OCI-LY3 (cell line): ENCODE measurements around the gene WAC.

Experiments used
- H2AFZ ChIP-seq: fragments of 200-600, 300-600 bp; shearing (Covaris generic); 2 replicates; pipeline ENCODE4 v1.6.0; 2014; ENCODE audit warnings: antibody characterized with exemption, low read depth, low read length
- H3K27ac ChIP-seq: fragments of 200-600, 300-600 bp; sonication (generic); 2 replicates; pipeline ENCODE4 v1.5.1; 2014; ENCODE audit warnings: mild to moderate bottlenecking, low read length, moderate library complexity, mixed read lengths
- H3K27me3 ChIP-seq: fragments of 200-600, 300-600 bp; sonication (generic); 2 replicates; pipeline ENCODE4 v1.6.1; 2014; ENCODE audit warnings: low read depth, low read length, mixed read lengths
- H3K36me3 ChIP-seq: fragments of 200-600, 300-600 bp; sonication (generic); replicated peaks from 2 replicates; pipeline ENCODE3; 2014; ENCODE audit warnings: low read depth, low read length, mixed read lengths
- H3K4me1 ChIP-seq: fragments of 300-600, 200-600 bp; sonication (generic); 2 replicates; pipeline ENCODE4 v1.6.1; 2014; ENCODE audit warnings: low read length, mixed read lengths
- H3K4me2 ChIP-seq: fragments of 200-600, 300-600 bp; sonication (generic); 2 replicates; pipeline ENCODE4 v1.6.1; 2014; ENCODE audit warnings: low read length, mixed read lengths
- H3K4me3 ChIP-seq: fragments of 300-600, 200-600 bp; sonication (generic); 2 replicates; pipeline ENCODE4 v1.5.1; 2014; ENCODE audit warnings: antibody characterized with exemption, mild to moderate bottlenecking, low read length, moderate library complexity
- H3K79me2 ChIP-seq: fragments of 300-600, 200-600 bp; shearing (Covaris generic); 2 replicates; pipeline ENCODE4 v1.6.1; 2014; ENCODE audit warnings: mild to moderate bottlenecking, low read length, mixed read lengths
- H3K9ac ChIP-seq: fragments of 300-600, 200-600 bp; shearing (Covaris generic); 2 replicates; pipeline ENCODE4 v1.6.0; 2014; ENCODE audit warnings: mild to moderate bottlenecking, low read length, moderate library complexity
- H3K9me3 ChIP-seq: fragments of 200-600, 300-600 bp; shearing (Covaris generic); 2 replicates; pipeline ENCODE4 v1.6.1; 2014; ENCODE audit warnings: low read length, mixed read lengths; ENCODE audit not compliant: insufficient read depth
- H4K20me1 ChIP-seq: fragments of 200-600, 300-600 bp; sonication (generic); 2 replicates; pipeline ENCODE4 v1.6.1; 2016; ENCODE audit warnings: low read length, mixed read lengths; ENCODE audit not compliant: insufficient read depth
- EZH2phosphoT487 ChIP-seq: fragments of 200-600 bp; shearing (Covaris generic); IDR thresholded peaks from 2 replicates; pipeline ENCODE4 v1.6.1; 2018; ENCODE audit warnings: antibody characterized with exemption, mixed run types, low read depth
- TF ChIP-seq, protein P1 (sequence below): fragments of 200-600, 300-600 bp; sonication (generic); IDR thresholded peaks from 2 replicates; pipeline ENCODE4 v1.5.1; 2014; ENCODE audit warnings: antibody characterized with exemption, low read length, low read depth

Gene WAC

GRCh38 chr10:28637346-28637745, 104.4 kb downstream of the WAC start:
- H3K9ac ChIP-seq, result no peak overlapping the region
- H2AFZ ChIP-seq, result no peak overlapping the region
- TF ChIP-seq EZH2phosphoT487, result no peak
- TF ChIP-seq, protein P1, sequence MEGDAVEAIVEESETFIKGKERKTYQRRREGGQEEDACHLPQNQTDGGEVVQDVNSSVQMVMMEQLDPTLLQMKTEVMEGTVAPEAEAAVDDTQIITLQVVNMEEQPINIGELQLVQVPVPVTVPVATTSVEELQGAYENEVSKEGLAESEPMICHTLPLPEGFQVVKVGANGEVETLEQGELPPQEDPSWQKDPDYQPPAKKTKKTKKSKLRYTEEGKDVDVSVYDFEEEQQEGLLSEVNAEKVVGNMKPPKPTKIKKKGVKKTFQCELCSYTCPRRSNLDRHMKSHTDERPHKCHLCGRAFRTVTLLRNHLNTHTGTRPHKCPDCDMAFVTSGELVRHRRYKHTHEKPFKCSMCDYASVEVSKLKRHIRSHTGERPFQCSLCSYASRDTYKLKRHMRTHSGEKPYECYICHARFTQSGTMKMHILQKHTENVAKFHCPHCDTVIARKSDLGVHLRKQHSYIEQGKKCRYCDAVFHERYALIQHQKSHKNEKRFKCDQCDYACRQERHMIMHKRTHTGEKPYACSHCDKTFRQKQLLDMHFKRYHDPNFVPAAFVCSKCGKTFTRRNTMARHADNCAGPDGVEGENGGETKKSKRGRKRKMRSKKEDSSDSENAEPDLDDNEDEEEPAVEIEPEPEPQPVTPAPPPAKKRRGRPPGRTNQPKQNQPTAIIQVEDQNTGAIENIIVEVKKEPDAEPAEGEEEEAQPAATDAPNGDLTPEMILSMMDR, result no peak
- H3K27me3 ChIP-seq, result no peaks in the 10 kb centered on the region
- no peaks in the 10 kb centered on the region for H3K4me1 ChIP-seq
- no peak overlapping the region for H3K4me3 ChIP-seq
- no peaks in the 10 kb centered on the region for H3K36me3 ChIP-seq
- H4K20me1 ChIP-seq, result no peaks in the 10 kb centered on the region
- no peak overlapping the region for H3K27ac ChIP-seq
- H3K9me3 ChIP-seq, result no peaks in the 10 kb centered on the region
- no peaks in the 10 kb centered on the region for H3K79me2 ChIP-seq
- H3K4me2 ChIP-seq, result no peak overlapping the region

- H3K4me3 ChIP-seq, result no peak overlapping the region
- H2AFZ ChIP-seq, result no peak overlapping the region
- TF ChIP-seq, protein P1, result no peak
- TF ChIP-seq EZH2phosphoT487, result no peak
- H4K20me1 ChIP-seq, result no peaks in the 10 kb centered on the region
- H3K9me3 ChIP-seq, result no peaks in the 10 kb centered on the region
- no peak overlapping the region for H3K27ac ChIP-seq
- no peaks in the 10 kb centered on the region for H3K79me2 ChIP-seq
- H3K9ac ChIP-seq, result no peak overlapping the region
- no peak overlapping the region for H3K4me2 ChIP-seq
- no peaks in the 10 kb centered on the region for H3K36me3 ChIP-seq
- no peaks in the 10 kb centered on the region for H3K4me1 ChIP-seq
- no peaks in the 10 kb centered on the region for H3K27me3 ChIP-seq
Measured at GRCh38 chr10:28638392-28638791, 105.5 kb downstream of the WAC start.

DNA sequence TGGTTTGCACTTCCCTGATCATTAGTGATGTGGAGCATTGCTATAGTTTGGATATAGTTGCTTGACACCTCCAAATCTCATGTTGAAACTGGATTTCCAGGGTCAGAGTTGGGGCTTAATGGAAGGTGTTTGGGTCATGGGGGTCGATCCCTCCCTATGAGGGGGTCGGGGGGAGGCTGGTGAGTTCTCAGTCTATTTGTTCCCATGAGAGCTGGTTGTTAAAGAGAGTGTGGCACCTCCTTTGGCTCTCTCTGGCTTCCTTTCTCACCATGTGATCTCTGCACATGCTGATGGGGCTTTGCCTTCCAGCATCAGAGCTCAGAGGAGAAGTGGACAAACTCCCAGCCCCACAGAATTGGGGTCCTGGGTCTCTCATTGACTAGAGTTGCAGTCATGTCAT, 107.6 kb downstream of the WAC start:
- Histone ChIP-seq H3K4me3 (no peak overlapping the region), H3K36me3 (no peaks in the 10 kb centered on the region), H3K4me2 (no peak overlapping the region), H3K4me1 (no peaks in the 10 kb centered on the region), H3K9ac (no peak overlapping the region), H3K27ac (no peak overlapping the region), H3K9me3 (no peaks in the 10 kb centered on the region), H3K79me2 (no peaks in the 10 kb centered on the region), H2AFZ (no peak overlapping the region), H3K27me3 (no peaks in the 10 kb centered on the region), H4K20me1 (no peaks in the 10 kb centered on the region)
- TF ChIP-seq EZH2phosphoT487, result no peak
- TF ChIP-seq, protein P1, result no peak

DNA sequence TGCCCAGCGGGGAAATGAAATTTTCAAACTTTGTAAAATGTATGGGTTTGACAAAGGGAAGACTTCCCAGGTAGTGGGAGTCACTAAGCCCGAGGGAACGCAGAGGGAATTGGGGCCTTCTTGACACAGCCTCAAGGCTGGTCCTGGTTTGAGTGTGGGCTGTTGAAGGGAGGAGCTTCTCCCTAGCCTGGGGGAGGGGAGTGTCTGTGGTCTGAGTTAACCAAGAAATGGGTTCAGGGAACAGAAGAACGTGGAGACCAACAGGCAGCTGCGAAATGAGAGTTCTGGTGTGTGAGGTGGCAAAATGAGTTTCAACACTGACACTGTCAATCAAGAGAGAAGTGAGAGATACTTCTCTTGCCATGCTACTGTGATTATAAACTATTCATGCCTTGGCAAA, 111.7 kb downstream of the WAC start:
- H3K36me3 ChIP-seq, result no peaks in the 10 kb centered on the region
- no peak overlapping the region for H2AFZ ChIP-seq
- H4K20me1 ChIP-seq, result no peaks in the 10 kb centered on the region
- no peaks in the 10 kb centered on the region for H3K79me2 ChIP-seq
- no peak overlapping the region for H3K4me3 ChIP-seq
- no peaks in the 10 kb centered on the region for H3K27me3 ChIP-seq
- H3K9me3 ChIP-seq, result no peaks in the 10 kb centered on the region
- H3K4me2 ChIP-seq, result no peak overlapping the region
- H3K27ac ChIP-seq, result no peak overlapping the region
- TF ChIP-seq EZH2phosphoT487, result no peak
- TF ChIP-seq, protein P1, result no peak
- H3K9ac ChIP-seq, result no peak overlapping the region
- H3K4me1 ChIP-seq, result no peaks in the 10 kb centered on the region
